ENCODE measurements around the gene ZBTB16.

Gene ZBTB16

DNA sequence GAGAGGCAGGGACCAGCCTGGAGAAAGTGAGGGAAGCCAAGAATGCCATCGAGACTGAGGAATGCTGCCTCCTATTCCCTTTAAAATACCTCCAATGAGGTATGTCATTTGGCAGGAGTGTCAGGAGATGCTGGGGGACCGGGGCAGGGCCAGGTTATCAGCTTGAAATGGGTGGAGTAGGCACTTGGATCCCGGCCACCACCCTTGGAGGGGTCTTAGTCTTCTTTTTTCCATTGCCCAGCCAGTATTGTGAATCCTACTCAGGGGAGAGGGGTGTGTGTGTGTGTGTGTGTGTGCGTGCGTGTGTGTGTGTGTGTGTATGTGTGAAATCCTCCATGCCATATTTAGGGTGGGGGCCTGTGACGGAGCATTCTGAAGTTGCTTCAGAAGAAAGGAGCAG lies 116.2 kb downstream of the ZBTB16 start:
- TF ChIP-seq ZNF560 (tag by site-specific recombination; IDR thresholded peaks at IDR 0.05; ENCODE audit: borderline replicate concordance), result no peak
- Histone ChIP-seq H3K4me1 (ENCODE audit: control insufficient read depth, insufficient read depth, low read length) (no peaks in the 10 kb centered on the region; the same call in 1 of the 2 replicates), H3K4me3 (ENCODE audit: low read depth, low read length) (no peak overlapping the region), H3K27ac (ENCODE audit: extremely low read depth, low read depth, low read length) (no peak overlapping the region), H3K36me3 (ENCODE audit: control insufficient read depth in 2 of 2, insufficient read depth in 1 of 2, low read length in 2 of 2) (no peaks in the 10 kb centered on the region), H3K9me3 (ENCODE audit: control insufficient read depth, insufficient read depth, low read depth, low read length) (no peaks in the 10 kb centered on the region)
- ChIA-PET CTCF (interaction anchor here (0.6 to 1.9 kb wide), 3 partner anchors 9 to 252 kb away, joined by 3 to 10 read pairs (median 3); no protein-coding TSS in a partner anchor), POLR2A (no interaction called here)

DNA sequence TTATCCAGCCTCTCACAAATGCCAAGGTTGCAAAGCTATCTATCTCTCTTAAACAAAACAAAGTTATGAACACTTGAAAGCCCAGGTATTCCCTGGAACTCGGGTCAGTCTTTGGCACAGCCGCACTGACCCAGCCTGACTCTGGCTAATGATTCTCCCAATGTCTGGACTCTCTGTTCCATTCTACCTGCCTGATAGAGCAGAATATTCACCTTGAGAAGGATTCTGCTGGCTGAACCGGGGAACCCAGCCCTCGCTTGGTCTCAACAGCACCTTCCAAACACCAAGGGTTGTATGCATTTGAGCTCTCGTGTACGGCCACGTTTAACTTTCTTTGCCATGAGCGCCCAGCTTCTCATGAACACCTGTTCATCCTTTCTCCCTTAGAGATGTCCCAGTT lies 116.8 kb downstream of the ZBTB16 start:
- Histone ChIP-seq H3K9me3 (ENCODE audit: control insufficient read depth, insufficient read depth, low read depth, low read length) (no peaks in the 10 kb centered on the region), H3K4me3 (ENCODE audit: low read depth, low read length) (no peak overlapping the region), H3K4me1 (ENCODE audit: control insufficient read depth, insufficient read depth, low read length) (no peaks in the 10 kb centered on the region; the same call in 1 of the 2 replicates), H3K27ac (ENCODE audit: extremely low read depth, low read depth, low read length) (no peak overlapping the region), H3K36me3 (ENCODE audit: control insufficient read depth in 2 of 2, insufficient read depth in 1 of 2, low read length in 2 of 2) (no peaks in the 10 kb centered on the region)
- ChIA-PET CTCF (interaction anchor here (0.6 to 1.9 kb wide), 4 partner anchors 10 to 251 kb away, joined by 3 to 10 read pairs (median 4); no protein-coding TSS in a partner anchor), POLR2A (no interaction called here)
- TF ChIP-seq ZNF510 (tag by site-specific recombination; IDR thresholded peaks at IDR 0.05; ENCODE audit: insufficient replicate concordance) (no peak), ZNF324 (tag by site-specific recombination; IDR thresholded peaks at IDR 0.05) (no peak), ZFP3 (tag by site-specific recombination; IDR thresholded peaks at IDR 0.05; ENCODE audit: low read depth) (no peak), ZBTB48 (tag by site-specific recombination; IDR thresholded peaks at IDR 0.05) (no peak), HOXC10 (CRISPR knock-in tag; IDR thresholded peaks at IDR 0.05) (no peak)
- TF ChIP-seq, protein P1, sequence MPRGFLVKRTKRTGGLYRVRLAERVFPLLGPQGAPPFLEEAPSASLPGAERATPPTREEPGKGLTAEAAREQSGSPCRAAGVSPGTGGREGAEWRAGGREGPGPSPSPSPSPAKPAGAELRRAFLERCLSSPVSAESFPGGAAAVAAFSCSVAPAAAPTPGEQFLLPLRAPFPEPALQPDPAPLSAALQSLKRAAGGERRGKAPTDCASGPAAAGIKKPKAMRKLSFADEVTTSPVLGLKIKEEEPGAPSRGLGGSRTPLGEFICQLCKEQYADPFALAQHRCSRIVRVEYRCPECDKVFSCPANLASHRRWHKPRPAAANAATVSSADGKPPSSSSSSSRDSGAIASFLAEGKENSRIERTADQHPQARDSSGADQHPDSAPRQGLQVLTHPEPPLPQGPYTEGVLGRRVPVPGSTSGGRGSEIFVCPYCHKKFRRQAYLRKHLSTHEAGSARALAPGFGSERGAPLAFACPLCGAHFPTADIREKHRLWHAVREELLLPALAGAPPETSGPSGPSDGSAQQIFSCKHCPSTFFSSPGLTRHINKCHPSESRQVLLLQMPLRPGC (tag by site-specific recombination; IDR thresholded peaks at IDR 0.05), result no peak

GRCh38 chr11:114178656-114179055 lies 119.1 kb downstream of the ZBTB16 start:
- Histone ChIP-seq H3K4me1 (ENCODE audit: control insufficient read depth, insufficient read depth, low read length) (no peaks in the 10 kb centered on the region; the same call in 1 of the 2 replicates), H3K4me3 (ENCODE audit: low read depth, low read length) (no peak overlapping the region), H3K36me3 (ENCODE audit: control insufficient read depth in 2 of 2, insufficient read depth in 1 of 2, low read length in 2 of 2) (no peaks in the 10 kb centered on the region), H3K9me3 (ENCODE audit: control insufficient read depth, insufficient read depth, low read depth, low read length) (no peaks in the 10 kb centered on the region), H3K27ac (ENCODE audit: extremely low read depth, low read depth, low read length) (no peak overlapping the region)
- CTCF ChIA-PET, result interaction anchor here (0.6 to 7.3 kb wide), 8 partner anchors 10 to 184 kb away, joined by 3 to 51 read pairs (median 6); no protein-coding TSS in a partner anchor
- TF ChIP-seq ZNF404 (tag by site-specific recombination; IDR thresholded peaks at IDR 0.05), result no peak
- TF ChIP-seq ZNF140 (tag by site-specific recombination; IDR thresholded peaks at IDR 0.05), result no peak
- no peak for TF ChIP-seq ZNF157 (tag by site-specific recombination; IDR thresholded peaks at IDR 0.05)
- TF ChIP-seq, protein P2, sequence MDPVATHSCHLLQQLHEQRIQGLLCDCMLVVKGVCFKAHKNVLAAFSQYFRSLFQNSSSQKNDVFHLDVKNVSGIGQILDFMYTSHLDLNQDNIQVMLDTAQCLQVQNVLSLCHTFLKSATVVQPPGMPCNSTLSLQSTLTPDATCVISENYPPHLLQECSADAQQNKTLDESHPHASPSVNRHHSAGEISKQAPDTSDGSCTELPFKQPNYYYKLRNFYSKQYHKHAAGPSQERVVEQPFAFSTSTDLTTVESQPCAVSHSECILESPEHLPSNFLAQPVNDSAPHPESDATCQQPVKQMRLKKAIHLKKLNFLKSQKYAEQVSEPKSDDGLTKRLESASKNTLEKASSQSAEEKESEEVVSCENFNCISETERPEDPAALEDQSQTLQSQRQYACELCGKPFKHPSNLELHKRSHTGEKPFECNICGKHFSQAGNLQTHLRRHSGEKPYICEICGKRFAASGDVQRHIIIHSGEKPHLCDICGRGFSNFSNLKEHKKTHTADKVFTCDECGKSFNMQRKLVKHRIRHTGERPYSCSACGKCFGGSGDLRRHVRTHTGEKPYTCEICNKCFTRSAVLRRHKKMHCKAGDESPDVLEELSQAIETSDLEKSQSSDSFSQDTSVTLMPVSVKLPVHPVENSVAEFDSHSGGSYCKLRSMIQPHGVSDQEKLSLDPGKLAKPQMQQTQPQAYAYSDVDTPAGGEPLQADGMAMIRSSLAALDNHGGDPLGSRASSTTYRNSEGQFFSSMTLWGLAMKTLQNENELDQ (tag by site-specific recombination; IDR thresholded peaks at IDR 0.05; ENCODE audit: low read depth), result no peak
- TF ChIP-seq ZNF48 (tag by site-specific recombination; IDR thresholded peaks at IDR 0.05), result no peak
- no peak for TF ChIP-seq SCRT1 (tag by site-specific recombination; IDR thresholded peaks at IDR 0.05; ENCODE audit: borderline replicate concordance)
- POLR2A ChIA-PET, result interaction anchor here (1.2 kb wide), 1 partner anchor 19 kb away, joined by 4 read pairs; no protein-coding TSS in a partner anchor

Measured in HEK293 (cell line).